GM19351 (cell line): ENCODE results near the gene IPPK.
A peak's percentile ranks its signal among the peaks of the same experiment; 100 is the strongest.
"Not testable (repeated sequence)": the region's sequence is repeated elsewhere in the genome, so short reads cannot be mapped to it uniquely, and the experiment has no call there.

Experiments used
- ATAC-seq: cut with Tn5 transposase; IDR thresholded peaks from one replicate; pipeline ENCODE4 v1.9.1; 2021; ENCODE audit warnings: mild to moderate bottlenecking, moderate library complexity; ENCODE audit not compliant: unreplicated experiment

Gene IPPK

DNA sequence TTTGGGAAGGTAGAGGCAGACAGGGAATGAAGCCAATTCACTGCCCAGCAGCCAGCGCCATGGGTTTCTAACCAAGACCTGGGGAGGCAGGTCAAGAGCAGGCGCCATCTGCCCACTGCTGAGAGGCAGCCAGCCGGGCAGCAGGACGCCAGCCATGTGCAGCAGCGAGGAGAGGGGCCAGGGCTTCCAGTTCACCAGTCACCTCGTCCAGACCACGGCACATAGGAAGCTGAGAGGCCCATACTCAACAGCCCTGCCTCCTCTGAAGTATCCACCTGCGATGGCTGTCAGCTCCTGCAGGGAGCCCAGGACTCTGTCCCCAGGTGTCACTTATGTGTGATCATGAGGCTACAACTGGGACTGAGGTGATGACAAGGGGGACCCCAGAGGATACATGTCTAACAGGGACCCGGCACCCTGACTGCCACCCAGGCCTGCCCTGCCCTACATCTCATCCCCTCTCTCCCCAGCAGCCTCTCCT lies 30.1 kb downstream of the IPPK start:
- ATAC-seq = no peak

DNA sequence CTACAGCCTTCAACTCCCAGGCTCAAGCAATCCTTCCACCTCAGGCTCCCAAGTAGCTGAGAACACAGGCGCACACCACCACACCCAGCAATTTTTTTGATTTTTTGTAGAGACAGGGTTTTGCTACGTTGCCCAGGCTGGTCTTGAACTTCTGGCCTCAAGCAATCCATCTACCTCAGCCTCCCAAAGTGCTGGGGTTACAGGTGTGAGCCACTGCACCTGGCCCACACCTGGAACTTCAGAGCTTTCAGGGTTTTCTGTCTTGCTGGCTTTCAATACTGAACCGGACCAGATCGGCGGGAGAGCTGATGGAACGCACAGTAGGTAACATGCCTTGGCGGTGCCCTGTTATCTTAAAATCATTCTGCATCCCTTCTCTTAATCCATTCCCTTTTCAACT lies 30.8 kb downstream of the IPPK start:
- ATAC-seq = no peak

DNA sequence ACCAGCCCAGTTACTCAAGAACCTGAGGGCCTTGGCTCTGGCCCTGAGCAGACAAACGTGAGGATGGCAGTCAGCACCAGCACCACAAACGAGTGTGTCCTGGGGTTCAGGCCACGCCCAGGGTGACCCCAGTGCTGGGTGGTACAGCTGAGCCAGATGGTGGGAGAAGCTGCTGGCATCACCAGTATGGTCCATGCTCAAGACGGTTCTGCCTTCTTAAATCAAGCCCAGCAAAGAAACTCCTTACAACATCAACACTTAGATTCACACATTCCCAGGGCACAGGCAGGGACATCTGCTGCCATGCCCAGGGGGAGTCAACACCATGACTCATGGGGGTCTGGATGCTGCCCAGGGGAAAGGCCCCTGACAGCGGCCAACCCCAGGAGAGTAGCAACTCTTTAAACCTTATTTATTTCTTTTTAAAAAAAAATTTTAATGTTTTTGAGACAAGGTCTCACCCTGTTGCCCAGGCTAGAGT lies 31.3 kb downstream of the IPPK start:
- ATAC-seq = no peak

DNA sequence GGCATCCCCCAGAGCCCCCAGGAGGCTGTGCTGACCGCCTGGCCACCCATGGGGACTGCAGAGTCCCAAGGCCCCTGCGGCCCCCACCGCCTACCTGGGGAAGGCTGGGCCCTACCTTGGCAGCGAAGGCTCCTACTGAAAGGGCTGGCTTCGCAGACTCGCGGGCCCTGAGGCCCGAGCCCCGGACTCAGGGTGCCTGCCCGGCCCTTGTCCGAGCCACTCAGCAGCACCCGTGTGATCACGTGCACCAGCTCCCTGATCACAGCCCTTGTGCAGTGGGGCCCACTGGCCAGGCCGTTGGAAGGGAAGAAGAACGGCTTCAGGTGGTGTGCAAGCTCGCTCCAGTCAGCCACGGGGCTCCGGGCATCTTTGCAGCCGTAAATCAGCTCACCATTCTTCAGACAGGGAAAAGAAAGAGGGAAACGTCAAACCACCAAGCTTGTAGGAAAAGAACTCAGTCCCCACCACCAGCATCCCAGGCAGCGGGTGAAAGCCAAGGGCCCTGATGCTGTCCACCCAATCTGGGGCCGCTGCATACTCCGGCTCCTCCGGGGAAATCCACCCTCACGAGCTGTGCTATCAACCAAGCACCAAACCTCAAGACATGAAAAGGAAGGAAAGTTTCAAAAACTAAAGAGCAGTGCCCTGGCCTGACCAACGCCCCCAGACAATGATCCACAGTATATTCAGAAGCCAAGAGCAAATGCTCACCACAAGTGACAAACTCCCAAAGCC lies 31.9 kb downstream of the IPPK start:
- no peak for ATAC-seq

DNA sequence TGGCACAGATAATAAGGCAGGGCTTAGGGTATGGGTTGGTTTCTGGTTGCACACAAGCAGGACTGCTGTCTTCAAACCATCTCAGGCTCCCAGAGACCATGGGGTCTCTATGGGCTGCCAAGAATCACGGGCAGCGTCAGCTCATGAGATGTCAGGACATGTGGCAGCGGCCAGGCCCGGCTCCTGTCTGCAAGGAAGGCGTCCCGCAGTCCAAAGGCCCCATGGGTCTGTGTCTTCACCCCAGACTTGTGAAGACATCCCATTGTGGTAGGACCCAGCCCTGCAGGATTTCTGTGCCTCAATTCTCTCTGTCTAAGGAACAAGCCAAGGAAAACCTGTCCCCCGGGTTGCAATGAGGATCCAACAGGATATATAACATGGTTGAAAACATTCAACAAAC lies 32.6 kb downstream of the IPPK start:
- ATAC-seq = no peak

DNA sequence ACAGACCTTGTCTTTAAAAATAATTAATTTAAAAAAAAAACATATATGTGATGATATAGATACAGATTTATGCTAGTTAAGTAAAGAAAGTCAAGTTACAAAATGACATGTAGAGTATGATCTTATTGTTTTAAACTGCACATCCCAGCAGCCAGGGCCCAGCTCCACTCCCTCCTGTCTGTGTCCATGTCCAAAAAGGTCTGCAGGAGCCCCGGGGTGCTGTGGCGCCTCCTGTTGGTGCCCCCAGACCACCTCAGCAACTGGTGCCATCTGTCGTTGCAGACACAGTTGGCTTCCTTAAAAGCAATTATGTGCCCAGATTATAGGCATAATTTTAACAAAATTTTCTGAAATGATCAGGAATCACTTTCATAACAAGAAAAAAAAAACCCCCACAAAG lies 33.3 kb downstream of the IPPK start:
- no peak for ATAC-seq

DNA sequence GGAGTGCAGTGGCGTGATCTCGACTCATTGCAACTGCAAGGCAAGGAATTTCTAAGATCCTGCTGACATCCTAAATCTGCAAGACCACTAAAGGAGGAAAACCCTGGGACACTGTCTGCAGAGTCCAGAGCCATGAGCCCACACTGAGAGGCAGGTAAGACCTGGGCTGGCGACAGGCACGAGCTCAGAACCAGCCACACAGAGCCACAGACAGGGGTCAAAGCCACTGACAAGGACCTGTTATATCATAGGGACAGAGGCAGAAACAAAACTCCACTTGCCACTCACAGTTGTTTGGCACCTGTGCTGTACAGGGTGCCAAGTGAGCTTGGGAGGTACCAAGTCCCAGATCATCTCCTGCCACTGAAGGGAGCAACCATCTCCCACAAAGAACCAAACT lies 34.2 kb downstream of the IPPK start:
- no peak for ATAC-seq

DNA sequence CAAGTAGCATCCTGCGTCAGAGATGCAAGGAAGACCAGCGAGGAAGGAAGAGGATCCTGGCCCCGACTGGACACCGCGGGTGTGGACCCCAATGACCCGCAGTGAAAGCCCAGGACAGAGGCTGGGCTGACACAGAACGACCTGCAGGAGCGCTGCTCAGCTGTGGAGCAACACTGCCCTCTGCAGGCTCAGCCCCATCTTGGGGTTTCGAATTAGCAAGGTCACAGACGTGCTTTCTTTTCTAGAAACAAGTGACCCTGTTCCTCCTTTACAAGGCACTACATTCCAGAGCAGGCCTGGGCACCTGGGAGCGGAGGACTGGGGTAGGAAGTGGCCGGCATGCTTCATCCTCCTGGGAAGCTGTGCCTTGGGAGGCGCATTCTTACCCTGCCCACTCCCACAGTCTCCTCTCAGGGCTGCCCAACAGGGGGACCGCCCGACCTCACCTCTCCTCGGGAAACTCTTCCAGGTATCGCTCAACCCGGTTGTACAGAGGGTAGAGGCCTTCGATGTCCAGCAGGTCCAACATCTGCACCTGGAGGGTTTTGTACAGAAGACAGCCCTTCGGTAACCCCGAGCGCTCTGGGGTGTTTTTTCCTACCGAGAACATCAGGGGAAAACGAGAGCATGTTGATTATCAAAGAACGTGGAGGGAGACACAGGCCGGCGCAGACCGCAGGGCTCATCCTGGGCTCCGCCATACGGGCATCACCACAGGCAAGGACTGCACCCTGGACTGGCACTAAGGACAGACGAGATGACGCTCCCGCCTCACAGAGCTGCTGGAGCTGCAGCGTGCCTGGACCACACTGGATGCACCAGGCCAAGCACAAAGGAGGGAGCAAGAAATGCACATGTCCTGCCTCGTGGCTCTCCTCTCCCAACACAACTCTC lies 35.0 kb downstream of the IPPK start:
- ATAC-seq = peak; percentile 71

DNA sequence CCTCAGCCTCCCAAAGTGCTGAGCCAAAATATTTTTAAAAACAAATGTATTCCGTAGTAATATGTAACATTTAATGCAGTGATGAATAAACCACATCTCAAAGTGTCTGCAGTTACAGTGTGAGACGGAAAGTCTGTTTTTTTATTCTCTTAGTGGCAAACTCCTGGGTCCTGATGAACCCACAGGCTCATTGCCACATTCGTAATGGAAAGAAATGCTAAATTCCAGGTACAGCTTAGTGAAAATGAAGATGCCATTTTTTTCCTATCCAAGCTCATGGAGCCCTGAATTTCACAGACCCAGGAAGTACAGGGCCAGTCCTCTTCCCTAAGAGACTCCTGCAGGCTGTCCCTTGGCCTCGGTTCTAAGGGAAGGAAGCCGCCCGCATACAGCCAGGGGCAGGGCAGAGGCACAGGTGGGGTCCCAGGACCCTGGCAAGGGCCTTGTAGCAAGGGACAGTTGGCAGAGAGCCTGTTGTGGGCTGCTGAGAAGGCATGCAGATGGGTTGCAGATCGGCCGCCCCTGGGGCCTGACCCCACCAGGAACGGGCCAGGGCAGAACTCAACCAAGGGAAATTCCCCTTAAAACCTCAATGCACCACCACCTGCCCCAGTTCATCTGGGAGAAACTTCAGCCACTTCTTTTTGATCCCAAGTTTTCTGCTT lies 36.2 kb downstream of the IPPK start:
- ATAC-seq = no peak

DNA sequence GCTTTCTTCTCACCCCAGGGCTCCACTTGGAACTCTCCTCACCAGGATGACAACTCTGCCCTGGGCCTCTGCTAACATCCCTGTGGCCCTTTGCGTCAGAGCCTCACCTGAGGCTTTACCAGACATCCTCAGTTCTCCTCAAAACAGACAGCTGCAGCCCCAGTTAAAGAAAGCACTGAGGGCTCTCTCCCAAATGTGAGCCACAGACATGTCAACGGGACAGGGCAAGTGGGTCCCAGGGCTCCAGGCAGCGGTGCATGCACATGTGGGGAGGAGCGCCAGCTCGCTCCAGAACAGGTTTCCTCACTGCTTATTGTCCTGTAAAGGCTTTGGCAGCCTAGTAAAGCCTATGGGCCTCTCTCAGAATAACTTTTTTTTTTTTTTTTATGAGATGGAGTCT lies 37.3 kb downstream of the IPPK start:
- no peak for ATAC-seq

DNA sequence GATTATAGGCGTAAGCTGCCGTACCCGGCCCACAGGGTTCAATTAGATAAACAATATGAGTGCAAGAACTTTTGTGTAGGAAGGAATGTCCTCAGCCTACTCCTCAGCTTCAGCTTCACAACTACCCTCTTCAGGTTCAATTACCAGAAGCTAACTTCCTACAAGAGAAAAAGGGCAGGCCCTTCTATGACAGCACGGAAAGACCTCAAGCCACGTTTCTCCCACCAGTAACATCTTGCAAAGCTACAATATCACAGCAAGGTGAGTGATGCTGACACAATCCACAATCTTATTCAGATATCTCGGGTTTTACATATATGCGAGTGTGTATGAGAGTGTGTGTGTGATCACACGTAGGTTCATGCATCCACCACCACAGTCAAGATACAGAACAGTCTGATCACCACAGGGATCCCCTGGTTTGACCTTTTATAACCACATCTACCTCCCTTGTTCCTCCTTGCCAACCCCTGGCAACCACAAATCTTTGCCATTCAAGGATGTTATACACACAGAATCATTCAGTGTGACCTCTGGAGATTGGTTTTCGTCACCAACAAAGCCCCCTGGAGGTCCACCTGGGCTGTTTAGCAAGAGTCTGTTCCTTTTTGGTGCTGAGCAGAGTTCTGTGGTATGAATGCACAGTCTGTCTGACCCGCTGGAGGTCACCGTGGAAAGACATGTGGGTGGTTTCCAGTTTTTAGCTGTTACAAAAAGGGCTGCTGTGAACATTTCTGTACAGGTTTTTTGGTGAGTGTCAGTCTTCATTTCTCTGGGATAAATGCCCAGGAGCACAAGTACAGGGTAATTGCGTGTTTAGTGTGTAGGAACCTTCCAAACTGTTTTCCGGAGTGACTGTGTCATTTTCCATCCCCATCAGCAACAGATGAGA lies 38.2 kb downstream of the IPPK start:
- ATAC-seq = no peak

DNA sequence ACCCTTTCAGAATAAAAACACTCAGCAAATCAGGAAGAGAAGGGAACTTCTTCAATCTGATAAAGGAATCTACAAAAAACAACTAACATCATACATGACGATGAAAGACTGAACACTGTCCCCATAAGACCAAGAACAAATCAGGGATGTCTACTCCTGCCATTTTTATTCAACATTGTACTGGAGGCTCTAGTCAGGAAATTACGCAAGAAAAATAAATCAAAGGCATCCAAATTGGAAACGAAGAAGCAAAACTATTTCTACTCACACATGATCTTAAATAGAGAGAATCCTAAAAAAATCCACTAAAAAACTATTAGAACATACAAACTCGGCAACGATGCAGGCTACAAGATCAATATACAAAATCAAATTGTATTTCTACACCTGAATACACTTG lies 42.3 kb downstream of the IPPK start:
- no peak for ATAC-seq

DNA sequence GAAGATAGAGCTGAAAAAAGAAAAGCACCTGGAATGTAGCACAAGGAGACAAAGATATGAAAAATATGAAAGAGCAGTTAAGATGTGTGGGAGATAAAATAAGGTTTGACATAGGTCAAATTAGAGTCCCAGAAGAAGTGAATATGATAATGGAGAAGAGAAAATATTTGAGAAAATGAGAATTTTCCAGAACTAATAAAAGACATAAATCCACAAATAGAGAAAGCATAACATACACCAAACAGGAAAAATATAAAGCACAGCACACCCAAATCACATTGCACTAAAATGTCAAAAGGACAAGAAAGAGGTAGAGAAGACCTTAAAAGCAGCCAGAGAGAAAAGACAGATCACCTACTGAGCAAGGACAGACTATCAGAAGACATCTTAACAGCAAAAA lies 43.4 kb downstream of the IPPK start:
- no peak for ATAC-seq

DNA sequence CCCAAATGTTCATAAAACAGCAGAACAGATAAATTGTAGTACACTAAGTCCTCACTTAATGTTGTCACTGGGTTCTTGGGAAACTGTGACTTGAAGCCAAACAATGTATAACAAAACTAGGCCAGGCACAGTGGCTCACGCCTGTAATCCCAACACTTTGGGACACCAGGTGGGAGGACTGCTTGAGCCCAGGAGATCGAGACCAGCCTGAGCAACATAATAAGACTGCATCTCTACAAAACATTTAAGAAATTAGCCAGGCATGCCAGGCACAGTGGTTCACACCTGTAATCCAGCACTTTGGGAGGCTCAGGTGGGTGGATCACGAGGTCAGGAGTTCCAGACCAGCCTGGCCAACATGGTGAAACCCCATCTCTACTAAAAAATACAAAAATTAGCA lies 46.0 kb downstream of the IPPK start:
- ATAC-seq = not testable (repeated sequence)

DNA sequence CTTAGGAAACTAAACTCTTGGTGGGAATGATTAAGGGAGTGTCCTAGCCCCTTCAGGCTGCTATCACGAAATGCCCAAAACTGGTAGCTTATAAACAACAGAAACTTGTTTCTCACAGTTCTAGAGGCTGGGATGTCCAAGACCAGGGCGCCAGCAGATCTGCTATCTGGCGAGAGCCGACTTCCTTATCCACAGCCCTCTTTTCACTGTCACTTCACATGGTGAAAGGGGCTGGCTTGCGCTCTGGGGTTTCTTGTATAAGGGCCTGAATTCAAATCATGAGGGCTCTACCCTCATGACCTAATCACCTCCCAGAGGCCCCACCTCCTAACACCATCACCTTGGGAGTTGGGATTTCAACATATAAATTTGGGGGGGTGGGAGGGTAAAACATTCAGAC lies 49.1 kb downstream of the IPPK start:
- no peak for ATAC-seq

DNA sequence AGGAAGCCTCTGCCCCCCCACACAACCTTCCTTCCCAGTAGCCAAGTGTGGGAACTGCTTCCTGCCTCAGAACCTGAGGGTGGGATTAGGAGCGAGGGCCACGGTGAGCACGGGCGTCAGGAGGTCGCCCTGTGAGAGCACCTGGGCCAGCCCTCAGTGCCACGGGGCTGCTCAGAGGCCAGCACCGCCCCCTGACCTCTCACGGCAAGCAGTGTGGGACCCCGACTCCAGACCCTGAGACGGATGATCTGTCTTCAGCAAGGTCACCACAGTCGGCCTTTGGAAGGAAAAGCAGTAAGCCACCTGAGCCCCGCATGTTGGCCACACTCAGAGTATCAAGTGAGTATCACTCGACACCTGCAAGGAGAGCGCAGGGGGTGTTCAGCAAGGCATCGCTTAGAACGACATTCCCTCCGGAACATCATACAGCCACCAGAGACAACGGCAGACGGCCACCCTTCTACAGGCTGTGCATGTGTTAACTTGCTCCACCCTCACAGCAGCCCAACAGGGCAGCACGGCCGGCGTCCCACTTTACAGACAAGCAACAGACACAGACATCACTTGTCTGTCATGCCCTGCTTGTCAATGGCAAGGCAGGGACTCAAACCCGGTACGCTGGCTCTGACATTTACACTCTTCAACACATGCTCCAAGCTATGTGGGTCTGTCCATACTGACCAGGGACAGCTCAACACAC lies 50.2 kb downstream of the IPPK start:
- ATAC-seq = no peak

DNA sequence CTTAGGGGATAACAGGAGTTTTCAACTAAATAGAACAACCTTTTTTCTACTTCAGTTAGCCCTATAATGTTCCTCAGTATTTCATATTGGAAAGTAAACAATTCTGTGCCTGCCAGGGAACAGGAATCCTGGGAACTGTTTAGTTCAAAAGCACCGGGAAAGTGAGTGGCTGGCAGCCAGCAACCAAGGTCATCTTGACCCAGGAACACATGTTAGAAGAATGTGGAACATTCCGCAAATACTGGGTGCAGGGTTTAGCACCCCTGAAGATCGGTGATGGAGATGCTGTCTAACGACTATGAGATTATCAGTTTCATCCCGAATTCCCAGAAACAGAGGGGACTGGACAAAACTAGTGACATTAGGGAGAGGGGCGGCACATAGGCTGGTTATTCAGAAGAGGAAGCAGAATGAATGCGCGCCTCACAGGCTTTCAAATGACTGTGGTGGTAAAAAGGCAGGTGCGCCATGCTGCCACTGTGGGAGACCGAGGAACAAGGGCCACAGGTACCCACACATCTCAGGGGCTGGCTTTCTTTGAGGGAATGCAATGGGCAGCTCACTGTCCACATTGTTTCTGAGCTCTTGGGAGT lies 51.2 kb downstream of the IPPK start:
- no peak for ATAC-seq

DNA sequence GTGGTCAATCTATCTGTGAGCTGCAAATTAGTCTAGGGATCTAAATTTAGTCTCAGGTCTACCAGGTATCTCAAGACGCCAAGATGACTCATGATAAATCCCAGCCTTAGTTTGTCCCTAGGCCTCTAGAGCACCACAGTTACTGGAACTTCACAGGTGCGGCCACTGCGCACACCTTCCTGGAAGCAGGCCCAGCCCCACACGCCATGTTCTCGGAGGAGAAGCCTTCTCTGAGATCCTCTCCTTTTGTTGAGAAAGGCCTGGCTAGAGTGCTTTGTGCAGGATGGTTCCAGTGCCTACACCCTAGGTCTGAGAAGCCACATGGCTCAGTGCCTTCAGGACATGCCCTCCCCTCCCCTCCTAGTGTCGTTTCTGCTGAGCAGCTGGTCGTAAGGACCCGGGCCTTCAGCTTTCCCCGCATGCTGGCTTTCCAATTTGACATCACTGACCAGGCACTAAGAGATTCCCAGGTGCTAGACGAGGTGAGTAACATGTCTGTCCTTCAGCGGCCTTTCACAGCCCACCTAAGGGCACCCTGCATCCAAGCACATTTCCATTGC lies 51.9 kb downstream of the IPPK start:
- no peak for ATAC-seq

DNA sequence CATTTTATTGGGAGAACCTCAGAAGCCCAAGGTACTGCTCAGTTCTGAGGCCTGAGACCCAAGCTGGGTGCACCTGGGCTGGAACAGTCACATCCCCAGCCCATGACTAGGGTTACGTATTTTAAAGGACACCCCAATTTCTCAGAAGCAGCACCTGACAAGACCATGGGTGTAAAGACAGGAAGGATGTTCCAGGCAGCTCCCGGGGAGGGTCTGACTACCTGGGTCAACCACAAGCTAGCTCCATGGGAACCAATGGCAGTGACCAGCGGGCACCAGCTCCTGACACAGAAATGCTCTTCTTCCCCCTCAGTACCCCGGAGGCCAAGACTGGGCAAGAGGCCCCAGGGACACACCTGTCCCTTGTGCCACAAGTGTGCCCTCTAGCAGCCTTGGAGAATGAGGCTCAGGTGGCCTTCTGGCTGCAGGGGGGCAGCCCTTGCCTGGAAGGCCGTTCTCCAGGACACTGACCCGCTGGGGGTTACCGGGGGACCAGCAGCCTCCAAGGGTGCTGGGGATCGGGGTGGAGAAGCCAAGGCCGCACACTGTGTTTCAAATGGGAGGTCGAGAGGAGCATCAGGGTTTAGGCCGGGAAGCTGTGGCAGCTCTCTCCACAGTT lies 52.6 kb downstream of the IPPK start:
- no peak for ATAC-seq
